ENCODE measurements around the gene RFTN1. TPM values are rescaled to one million over a fixed set of nuclear protein-coding genes. Genes with fewer than 3 reads are reported as not detected.

Gene RFTN1
- total and polyA plus RNA-seq, 8 donors = 1.9 to 14.0 (median 2.9) TPM

- intact Hi-C loops (cut with DNase I) = no loop called here
- H3K9me3 ChIP-seq = no peaks in the 10 kb centered on the region
- TF ChIP-seq CTCF (IDR thresholded peaks at IDR 0.05) = no peak
- H3K36me3 ChIP-seq = no peaks in the 10 kb centered on the region
- DNase-seq = no peak
- H3K27me3 ChIP-seq = peaks cover 0 to 3% (median 0%) of the 10 kb centered on the region in 4 donors
- H3K4me1 ChIP-seq = no peaks in the 10 kb centered on the region
- WGBS, 2 donors = 36 to 46% methylated on average over 5 of the region's 5 CpGs
- no peak overlapping the region for H3K27ac ChIP-seq
- ATAC-seq = no peak
- no peak overlapping the region for H3K4me3 ChIP-seq
- no peak for FAIRE-seq
Measured at GRCh38 chr3:16533928-16534574, 20.6 kb upstream of the RFTN1 start.

GRCh38 chr3:16529264-16529663 lies 15.8 kb upstream of the RFTN1 start:
- TF ChIP-seq CTCF (IDR thresholded peaks at IDR 0.05) = no peak
- H3K27ac ChIP-seq = no peak overlapping the region
- H3K4me3 ChIP-seq = no peak overlapping the region
- peaks cover 0 to 3% (median 0%) of the 10 kb centered on the region in 4 donors for H3K27me3 ChIP-seq
- no peaks in the 10 kb centered on the region for H3K4me1 ChIP-seq
- WGBS, 2 donors = 68 to 83% methylated on average over 1 of the region's 1 CpG
- no peak for DNase-seq
- no peaks in the 10 kb centered on the region for H3K9me3 ChIP-seq
- no peaks in the 10 kb centered on the region for H3K36me3 ChIP-seq
- intact Hi-C loops (cut with DNase I) = no loop called here
- no peak for FAIRE-seq
- no peak for ATAC-seq

GRCh38 chr3:16528581-16528993 lies 15.1 kb upstream of the RFTN1 start:
- peak in 1 of 4 donors; percentile 34 for ATAC-seq
- FAIRE-seq = no peak

GRCh38 chr3:16528106-16528505 lies 14.6 kb upstream of the RFTN1 start:
- 85 to 91% methylated on average over 5 of the region's 5 CpGs for WGBS, 2 donors
- H3K9me3 ChIP-seq = no peaks in the 10 kb centered on the region
- DNase-seq = no peak
- no peak overlapping the region for H3K4me3 ChIP-seq
- intact Hi-C loops (cut with DNase I) = no loop called here
- no peak for ATAC-seq
- no peak overlapping the region for H3K27ac ChIP-seq
- H3K36me3 ChIP-seq = no peaks in the 10 kb centered on the region
- TF ChIP-seq CTCF (IDR thresholded peaks at IDR 0.05) = no peak
- H3K4me1 ChIP-seq = no peaks in the 10 kb centered on the region
- no peak for FAIRE-seq
- H3K27me3 ChIP-seq = peaks cover 0 to 3% (median 0%) of the 10 kb centered on the region in 4 donors

More at GRCh38 chr3:16528581-16528993, 15.1 kb upstream of the RFTN1 start:
- no peaks in the 10 kb centered on the region for H3K9me3 ChIP-seq
- H3K27me3 ChIP-seq = peaks cover 0 to 3% (median 0%) of the 10 kb centered on the region in 4 donors
- no peak for TF ChIP-seq CTCF (IDR thresholded peaks at IDR 0.05)
- intact Hi-C loops (cut with DNase I) = no loop called here
- no peak for DNase-seq
- no peaks in the 10 kb centered on the region for H3K36me3 ChIP-seq
- no peaks in the 10 kb centered on the region for H3K4me1 ChIP-seq
- no peak overlapping the region for H3K27ac ChIP-seq
- 68 to 73% methylated on average over 4 of the region's 4 CpGs for WGBS, 2 donors
- no peak overlapping the region for H3K4me3 ChIP-seq

- 79 to 82% methylated on average over 2 of the region's 2 CpGs for WGBS, 2 donors
- Histone ChIP-seq H3K27ac (no peak overlapping the region), H3K9me3 (no peaks in the 10 kb centered on the region), H3K4me3 (no peak overlapping the region), H3K27me3 (no peaks in the 10 kb centered on the region), H3K36me3 (no peaks in the 10 kb centered on the region), H3K4me1 (no peaks in the 10 kb centered on the region)
- intact Hi-C loops (cut with DNase I) = no loop called here
- no peak for DNase-seq
- ATAC-seq = no peak
- no peak for TF ChIP-seq CTCF (IDR thresholded peaks at IDR 0.05)
- FAIRE-seq = no peak
Measured at GRCh38 chr3:16524196-16524595, 10.7 kb upstream of the RFTN1 start.

Measured in pancreas (tissue), 10 donors.